GM12878 (cell line): ENCODE data around the gene TATDN2. TPM values are rescaled to one million over a fixed set of nuclear protein-coding genes. Genes with fewer than 3 reads are reported as not detected.

ENCODE experiments used
- BMI1 ChIP-seq: fragments of 450-650 bp; IDR thresholded peaks from 2 replicates; pipeline ENCODE4 v1.6.1; 2016; ENCODE audit warnings: mild to moderate bottlenecking, moderate library complexity, borderline replicate concordance
- CBX3 ChIP-seq: fragments of 200-600 bp; sonication (generic); IDR thresholded peaks from 2 replicates; pipeline ENCODE4 v1.6.1; 2016; ENCODE audit warnings: low read depth, borderline replicate concordance
- CREB1 ChIP-seq: IDR thresholded peaks from 2 replicates; pipeline ENCODE4 v1.6.1; 2012; ENCODE audit warnings: low read depth, mild to moderate bottlenecking, inconsistent platforms
- HDGF ChIP-seq: fragments of 450-650 bp; IDR thresholded peaks from 2 replicates; pipeline ENCODE4 v1.6.1; 2016; ENCODE audit warnings: antibody characterized with exemption
- IRF4 ChIP-seq: IDR thresholded peaks from 2 replicates; pipeline ENCODE4 v1.6.1; 2011; ENCODE audit warnings: low read depth, low read length
- IRF5 ChIP-seq: fragments of 450-650 bp; IDR thresholded peaks from 2 replicates; pipeline ENCODE4 v1.6.1; 2017; ENCODE audit warnings: borderline replicate concordance
- KAT2A ChIP-seq: conservative IDR thresholded peaks from 2 replicates; pipeline ENCODE4 v1.6.1; 2011; ENCODE audit warnings: low read depth, low read length; ENCODE audit not compliant: control insufficient read depth
- MEF2B ChIP-seq: fragments of 450-650 bp; IDR thresholded peaks from 2 replicates; pipeline ENCODE4 v1.6.1; 2018; ENCODE audit warnings: mild to moderate bottlenecking, moderate library complexity; ENCODE audit not compliant: partially characterized antibody, poor library complexity, severe bottlenecking
- NFXL1 ChIP-seq: fragments of 450-650 bp; IDR thresholded peaks from 2 replicates; pipeline ENCODE4 v1.6.1; 2017; ENCODE audit warnings: antibody characterized with exemption, mild to moderate bottlenecking, borderline replicate concordance
- NFYA ChIP-seq: IDR thresholded peaks from 2 replicates; pipeline ENCODE4 v1.6.1; 2011; ENCODE audit warnings: low read depth, mild to moderate bottlenecking, low read length, improper control_type of control experiment, borderline replicate concordance
- PRDM15 ChIP-seq: fragments of 450-650 bp; formaldehyde crosslinking; IDR thresholded peaks from 2 replicates; pipeline ENCODE4 v1.4.0; 2020; ENCODE audit warnings: mild to moderate bottlenecking, moderate library complexity
- RB1 ChIP-seq: fragments of 450-650 bp; formaldehyde crosslinking; IDR thresholded peaks from 2 replicates; pipeline ENCODE4 v1.6.1; 2017; ENCODE audit warnings: mild to moderate bottlenecking, borderline replicate concordance
- SREBF1 ChIP-seq: IDR thresholded peaks from 2 replicates; pipeline ENCODE4 v1.6.1; 2012; ENCODE audit warnings: mild to moderate bottlenecking, low read length
- SREBF2 ChIP-seq: IDR thresholded peaks from 2 replicates; pipeline ENCODE4 v1.6.1; 2012; ENCODE audit warnings: mild to moderate bottlenecking, low read length
- SUZ12 ChIP-seq: fragments of 200-600 bp; sonication (generic); IDR thresholded peaks from one replicate; pipeline ENCODE4 v1.6.1; 2018; ENCODE audit warnings: antibody characterized with exemption, mild to moderate bottlenecking; ENCODE audit not compliant: unreplicated experiment
- TAF1 ChIP-seq: IDR thresholded peaks from 2 replicates; pipeline ENCODE4 v1.6.1; 2011; ENCODE audit warnings: mild to moderate bottlenecking, low read depth, low read length, borderline replicate concordance
- TCF3 ChIP-seq: IDR thresholded peaks from 2 replicates; pipeline ENCODE4 v1.6.1; 2012; ENCODE audit warnings: low read depth, mild to moderate bottlenecking, low read length, borderline replicate concordance; ENCODE audit not compliant: insufficient read depth
- USF1 ChIP-seq: IDR thresholded peaks from 2 replicates; pipeline ENCODE4 v1.6.1; 2011; ENCODE audit warnings: borderline replicate concordance, low read depth, mild to moderate bottlenecking, moderate library complexity, mixed read lengths, low read length; ENCODE audit not compliant: insufficient read depth; ENCODE audit errors: extremely low read length
- YY1 ChIP-seq: IDR thresholded peaks from 2 replicates; pipeline ENCODE4 v1.6.1; 2011; ENCODE audit warnings: low read depth, mild to moderate bottlenecking, low read length
- ZBTB33 ChIP-seq: fragments of 450-650 bp; IDR thresholded peaks from 2 replicates; pipeline ENCODE4 v1.6.1; 2017; ENCODE audit warnings: mild to moderate bottlenecking
- ZNF217 ChIP-seq: fragments of 450-650 bp; IDR thresholded peaks from 2 replicates; pipeline ENCODE4 v1.6.1; 2017; ENCODE audit warnings: antibody characterized with exemption, mild to moderate bottlenecking
- ZNF384 ChIP-seq: IDR thresholded peaks from 2 replicates; pipeline ENCODE4 v1.6.1; 2012; ENCODE audit warnings: low read depth, mild to moderate bottlenecking, low read length, improper control_type of control experiment, borderline replicate concordance
- ZNF622 ChIP-seq: fragments of 450-650 bp; IDR thresholded peaks from 2 replicates; pipeline ENCODE4 v1.6.1; 2017; ENCODE audit warnings: mild to moderate bottlenecking, inconsistent platforms
- polyA plus RNA-seq, 11 experiments: library from polyadenylated mRNA; depleted of rRNA in 4 of 11; unstranded in 6 of 11; stranded (reverse) in 5 of 11; fragments of >200 nt; fragmentation: Nextera tagmentation in 4 of 11; fragmentation: Illumina TruSeq in 1 of 11; extraction: Ambion mirVana in 4 of 11; extraction: Trizol in 1 of 11; gene quantifications; 1 replicate in 1 of 11; 2 replicates in 10 of 11; pipeline versions ENCODE4 v1.2.1 to v1.2.3, GENCODE V29; 2011 to 2016; ENCODE audit warnings: inconsistent platforms in 2 of 11, missing spikeins in 2 of 11, low read depth in 1 of 11
- total RNA-seq, 4 experiments: library from RNA; depleted of rRNA in 3 of 4; stranded (reverse); fragments of >200 nt in 3 of 4; fragmentation: Illumina TruSeq in 1 of 4; extraction: Trizol in 1 of 4; gene quantifications; 2 replicates each; pipeline versions ENCODE4 v1.2.1 to v1.2.3, GENCODE V29; 2013 to 2021

The TATDN2 gene
- total and polyA plus RNA-seq, 10 of the 15 experiments (the other 5 are each of a cell fraction or from before 2014, with no cell fraction given), result 4.2 to 36.5 (median 15.8) TPM

GRCh38 chr3:10224794-10225665 lies 23.2 kb upstream of the TATDN2 start (continued):
- TF ChIP-seq ZBTB33 (no peak), HDGF (peak; percentile 35; the same call in 1 of the 2 replicates), ZNF384 (no peak), SUZ12 (no peak), KAT2A (no peak), TCF3 (no peak), IRF4 (no peak), SREBF1 (no peak), IRF5 (no peak), ZNF217 (no peak), USF1 (no peak), NFXL1 (no peak), ZNF622 (no peak), CREB1 (0 out of 2 replicates have a peak, but pooled peaks have one; percentile 10), RB1 (peak; percentile 61; the same call in 1 of the 2 replicates), NFYA (no peak), YY1 (peak; percentile 61; the same call in 1 of the 2 replicates), CBX3 (no peak), TAF1 (no peak), PRDM15 (CRISPR knock-in tag) (no peak), BMI1 (no peak), MEF2B (no peak), SREBF2 (no peak)
